ENCODE results near the gene NLGN4Y.

Gene NLGN4Y

GRCh38 chrY:14822201-14822600, 297.9 kb downstream of the NLGN4Y start:
- in situ Hi-C loops (cut with MboI; ENCODE audit: low sequenced_read_pairs, unreplicated experiment), result no loop called here
- no peak for DNase-seq (ENCODE audit: low spot score)

GRCh38 chrY:14822906-14823305, 298.6 kb downstream of the NLGN4Y start:
- in situ Hi-C loops (cut with MboI; ENCODE audit: low sequenced_read_pairs, unreplicated experiment), result no loop called here
- TF ChIP-seq, protein P1, sequence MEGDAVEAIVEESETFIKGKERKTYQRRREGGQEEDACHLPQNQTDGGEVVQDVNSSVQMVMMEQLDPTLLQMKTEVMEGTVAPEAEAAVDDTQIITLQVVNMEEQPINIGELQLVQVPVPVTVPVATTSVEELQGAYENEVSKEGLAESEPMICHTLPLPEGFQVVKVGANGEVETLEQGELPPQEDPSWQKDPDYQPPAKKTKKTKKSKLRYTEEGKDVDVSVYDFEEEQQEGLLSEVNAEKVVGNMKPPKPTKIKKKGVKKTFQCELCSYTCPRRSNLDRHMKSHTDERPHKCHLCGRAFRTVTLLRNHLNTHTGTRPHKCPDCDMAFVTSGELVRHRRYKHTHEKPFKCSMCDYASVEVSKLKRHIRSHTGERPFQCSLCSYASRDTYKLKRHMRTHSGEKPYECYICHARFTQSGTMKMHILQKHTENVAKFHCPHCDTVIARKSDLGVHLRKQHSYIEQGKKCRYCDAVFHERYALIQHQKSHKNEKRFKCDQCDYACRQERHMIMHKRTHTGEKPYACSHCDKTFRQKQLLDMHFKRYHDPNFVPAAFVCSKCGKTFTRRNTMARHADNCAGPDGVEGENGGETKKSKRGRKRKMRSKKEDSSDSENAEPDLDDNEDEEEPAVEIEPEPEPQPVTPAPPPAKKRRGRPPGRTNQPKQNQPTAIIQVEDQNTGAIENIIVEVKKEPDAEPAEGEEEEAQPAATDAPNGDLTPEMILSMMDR (IDR thresholded peaks at IDR 0.05; ENCODE audit: borderline replicate concordance, control extremely low read depth, extremely low read depth, insufficient read depth, missing control alignments), result no peak
- DNase-seq (ENCODE audit: low spot score), result no peak

More at GRCh38 chrY:14822201-14822600, 297.9 kb downstream of the NLGN4Y start:
- TF ChIP-seq, protein P1 (IDR thresholded peaks at IDR 0.05; ENCODE audit: borderline replicate concordance, control extremely low read depth, extremely low read depth, insufficient read depth, missing control alignments), result no peak

GRCh38 chrY:14824583-14824982, 300.3 kb downstream of the NLGN4Y start:
- in situ Hi-C loops (cut with MboI; ENCODE audit: low sequenced_read_pairs, unreplicated experiment), result no loop called here
- no peak for DNase-seq (ENCODE audit: low spot score)
- TF ChIP-seq, protein P1 (IDR thresholded peaks at IDR 0.05; ENCODE audit: borderline replicate concordance, control extremely low read depth, extremely low read depth, insufficient read depth, missing control alignments), result no peak

DNA sequence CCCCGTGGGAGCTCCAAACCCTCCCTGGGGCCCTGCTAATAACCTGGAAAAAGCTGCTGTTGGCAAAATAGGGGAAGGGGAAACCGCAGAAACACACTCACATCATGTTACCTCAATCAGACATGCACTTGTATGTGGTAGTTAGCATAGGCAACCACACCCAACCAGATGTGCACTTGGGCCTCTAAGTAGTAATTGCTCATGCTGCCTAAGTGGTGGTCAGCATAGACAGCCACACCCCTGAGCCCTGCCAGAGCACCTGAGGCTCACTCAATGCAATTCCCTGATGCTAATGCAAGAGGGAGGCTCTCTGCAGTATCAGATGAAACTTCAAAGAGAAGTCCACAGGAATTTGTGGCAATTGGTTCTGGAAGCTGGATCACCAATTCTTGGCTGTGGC, 301.4 kb downstream of the NLGN4Y start:
- TF ChIP-seq, protein P1 (IDR thresholded peaks at IDR 0.05; ENCODE audit: borderline replicate concordance, control extremely low read depth, extremely low read depth, insufficient read depth, missing control alignments), result no peak
- no peak for DNase-seq (ENCODE audit: low spot score)
- in situ Hi-C loops (cut with MboI; ENCODE audit: low sequenced_read_pairs, unreplicated experiment), result no loop called here

GRCh38 chrY:14828531-14828930, 304.2 kb downstream of the NLGN4Y start:
- DNase-seq (ENCODE audit: low spot score), result no peak
- TF ChIP-seq, protein P1 (IDR thresholded peaks at IDR 0.05; ENCODE audit: borderline replicate concordance, control extremely low read depth, extremely low read depth, insufficient read depth, missing control alignments), result no peak
- in situ Hi-C loops (cut with MboI; ENCODE audit: low sequenced_read_pairs, unreplicated experiment), result no loop called here

DNA sequence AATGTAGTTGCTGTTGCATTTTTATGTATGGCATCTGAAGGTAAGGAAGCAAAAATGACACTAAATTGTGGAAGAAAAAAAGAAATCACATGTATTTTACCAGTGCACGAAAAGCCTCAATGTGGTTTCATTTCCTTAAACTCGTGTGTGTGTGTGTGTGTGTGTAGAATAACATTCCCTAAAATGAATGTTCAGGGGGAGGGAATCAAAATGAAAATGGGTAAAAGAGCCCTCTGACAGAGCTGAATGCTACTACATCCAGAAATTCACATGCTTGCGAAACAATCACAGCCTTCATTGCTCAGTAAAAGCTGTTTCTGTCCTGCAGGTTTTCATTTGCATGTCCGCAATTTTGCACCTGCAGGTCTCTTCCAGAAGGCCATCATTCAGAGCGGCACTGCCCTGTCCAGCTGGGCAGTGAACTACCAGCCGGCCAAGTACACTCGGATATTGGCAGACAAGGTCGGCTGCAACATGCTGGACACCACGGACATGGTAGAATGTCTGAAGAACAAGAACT, 305.1 kb downstream of the NLGN4Y start:
- no peak for DNase-seq (ENCODE audit: low spot score)
- in situ Hi-C loops (cut with MboI; ENCODE audit: low sequenced_read_pairs, unreplicated experiment), result no loop called here
- TF ChIP-seq, protein P1 (IDR thresholded peaks at IDR 0.05; ENCODE audit: borderline replicate concordance, control extremely low read depth, extremely low read depth, insufficient read depth, missing control alignments), result no peak
